ENCODE measurements around the gene PHF21A.

Gene PHF21A

DNA sequence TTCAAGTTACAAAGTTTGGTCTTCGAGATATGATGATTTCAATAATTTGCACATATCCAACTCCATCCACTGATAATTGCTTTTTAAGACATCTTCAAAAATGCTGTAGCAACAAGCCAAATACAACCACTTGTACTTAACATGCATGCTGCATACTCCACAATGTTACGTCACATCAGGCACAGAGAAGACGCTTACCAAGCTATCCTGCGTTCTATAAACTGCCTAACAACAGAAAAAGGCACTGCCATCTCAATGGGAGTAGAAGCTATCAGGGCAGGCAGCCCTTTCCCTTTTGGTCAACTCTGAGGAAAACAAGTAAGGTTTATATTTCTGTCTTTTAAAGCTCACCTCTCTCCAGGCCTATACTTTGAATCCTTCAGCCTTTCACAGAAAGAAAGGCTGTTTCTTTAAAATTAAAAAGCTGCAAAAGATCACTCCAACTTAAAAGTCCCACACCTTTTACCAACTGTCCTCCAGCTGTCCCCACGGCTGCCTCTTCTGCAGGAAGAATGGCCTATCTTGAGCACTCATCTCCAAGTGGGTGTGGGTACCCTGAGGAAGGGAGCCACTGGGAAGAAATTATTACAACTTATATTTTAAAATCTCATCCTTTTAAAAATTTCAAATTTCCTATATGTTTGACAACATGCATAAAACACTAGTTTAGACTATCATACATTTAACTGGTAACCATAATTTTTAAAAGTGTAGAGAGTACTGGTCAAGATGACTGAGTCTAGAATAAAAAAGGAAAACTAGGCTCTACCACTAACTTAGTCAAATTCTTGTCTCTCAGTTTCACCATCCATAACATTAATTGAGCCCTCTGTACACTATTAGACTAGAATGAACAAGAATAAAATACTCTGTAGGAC lies 14.5 kb downstream of the PHF21A start:
- H3K4me3 ChIP-seq (ENCODE audit: low read depth, low read length) = no peak overlapping the region
- TF ChIP-seq, protein P1, sequence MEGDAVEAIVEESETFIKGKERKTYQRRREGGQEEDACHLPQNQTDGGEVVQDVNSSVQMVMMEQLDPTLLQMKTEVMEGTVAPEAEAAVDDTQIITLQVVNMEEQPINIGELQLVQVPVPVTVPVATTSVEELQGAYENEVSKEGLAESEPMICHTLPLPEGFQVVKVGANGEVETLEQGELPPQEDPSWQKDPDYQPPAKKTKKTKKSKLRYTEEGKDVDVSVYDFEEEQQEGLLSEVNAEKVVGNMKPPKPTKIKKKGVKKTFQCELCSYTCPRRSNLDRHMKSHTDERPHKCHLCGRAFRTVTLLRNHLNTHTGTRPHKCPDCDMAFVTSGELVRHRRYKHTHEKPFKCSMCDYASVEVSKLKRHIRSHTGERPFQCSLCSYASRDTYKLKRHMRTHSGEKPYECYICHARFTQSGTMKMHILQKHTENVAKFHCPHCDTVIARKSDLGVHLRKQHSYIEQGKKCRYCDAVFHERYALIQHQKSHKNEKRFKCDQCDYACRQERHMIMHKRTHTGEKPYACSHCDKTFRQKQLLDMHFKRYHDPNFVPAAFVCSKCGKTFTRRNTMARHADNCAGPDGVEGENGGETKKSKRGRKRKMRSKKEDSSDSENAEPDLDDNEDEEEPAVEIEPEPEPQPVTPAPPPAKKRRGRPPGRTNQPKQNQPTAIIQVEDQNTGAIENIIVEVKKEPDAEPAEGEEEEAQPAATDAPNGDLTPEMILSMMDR (conservative IDR thresholded peaks at IDR 0.05; ENCODE audit: low read depth, low read length) = no peak

DNA sequence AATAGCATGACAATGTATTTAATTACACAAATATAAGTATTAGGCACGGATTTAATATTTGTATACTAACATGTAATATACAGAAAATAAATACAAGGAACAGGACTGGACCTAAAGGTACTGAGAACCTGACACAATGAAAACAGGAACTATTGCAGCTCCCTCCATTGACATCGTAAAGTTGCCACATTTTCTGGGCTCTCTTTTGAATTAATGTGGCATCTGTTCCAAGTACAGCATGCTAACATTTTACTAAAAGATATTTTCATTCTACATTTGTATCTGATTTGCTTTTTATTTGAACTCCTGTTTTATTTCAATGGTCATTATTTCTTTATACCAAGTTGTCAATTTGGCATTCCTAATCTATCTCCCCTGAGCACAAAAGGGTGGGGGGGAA lies 15.3 kb downstream of the PHF21A start:
- TF ChIP-seq, protein P1 (conservative IDR thresholded peaks at IDR 0.05; ENCODE audit: low read depth, low read length) = no peak
- no peak for DNase-seq (ENCODE audit: low read depth)
- no peak overlapping the region for H3K4me3 ChIP-seq (ENCODE audit: low read depth, low read length)

More for the DNA sequence above, 14.5 kb downstream of the PHF21A start:
- peak; percentile 49 for DNase-seq (ENCODE audit: low read depth)

DNA sequence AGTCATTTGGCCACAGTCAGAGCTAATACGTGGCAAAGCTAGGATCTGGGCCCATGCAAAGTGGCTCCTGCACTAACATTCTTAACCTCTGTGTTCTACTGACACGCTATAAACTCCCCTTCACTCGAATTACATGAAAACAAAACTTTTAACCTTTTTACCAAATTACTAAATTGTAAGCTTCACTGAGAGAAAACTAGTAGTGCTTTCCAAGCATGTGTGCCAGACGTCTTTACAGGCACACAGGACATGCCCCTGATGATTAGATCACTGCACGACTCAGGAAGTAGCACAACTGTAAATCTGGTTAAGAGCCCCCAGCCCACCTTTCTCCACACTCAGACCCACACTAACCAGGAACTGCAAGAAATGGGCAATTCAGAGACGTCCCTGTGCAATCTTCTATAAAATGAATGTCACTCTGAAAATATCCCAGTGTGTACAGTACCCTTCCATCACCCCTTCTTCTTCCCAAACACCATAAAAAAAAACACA lies 16.1 kb downstream of the PHF21A start:
- peak; percentile 23 for DNase-seq (ENCODE audit: low read depth)
- TF ChIP-seq, protein P1 (conservative IDR thresholded peaks at IDR 0.05; ENCODE audit: low read depth, low read length) = no peak
- no peak overlapping the region for H3K4me3 ChIP-seq (ENCODE audit: low read depth, low read length)

DNA sequence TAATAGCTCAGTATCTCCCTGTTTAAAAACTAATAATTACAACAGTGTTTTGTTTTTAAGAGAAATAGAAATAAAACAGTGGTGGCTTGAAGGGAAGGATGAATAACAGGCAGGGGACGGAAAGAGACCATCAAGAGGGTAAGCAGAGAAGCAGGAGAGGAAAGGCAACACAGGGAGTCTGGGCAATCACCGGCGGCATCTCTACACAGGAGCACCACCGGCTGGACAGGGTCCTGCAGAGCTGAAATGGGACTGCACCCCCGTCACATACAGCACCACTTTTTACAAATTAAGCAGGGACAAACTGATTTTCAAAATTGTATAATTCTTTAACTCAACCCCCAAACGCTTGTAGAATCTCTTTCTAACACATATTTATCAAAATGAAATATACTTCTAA lies 18.4 kb downstream of the PHF21A start:
- H3K4me3 ChIP-seq (ENCODE audit: low read depth, low read length) = no peak overlapping the region
- DNase-seq (ENCODE audit: low read depth) = peak; percentile 13
- TF ChIP-seq, protein P1 (conservative IDR thresholded peaks at IDR 0.05; ENCODE audit: low read depth, low read length) = peak; percentile 6

DNA sequence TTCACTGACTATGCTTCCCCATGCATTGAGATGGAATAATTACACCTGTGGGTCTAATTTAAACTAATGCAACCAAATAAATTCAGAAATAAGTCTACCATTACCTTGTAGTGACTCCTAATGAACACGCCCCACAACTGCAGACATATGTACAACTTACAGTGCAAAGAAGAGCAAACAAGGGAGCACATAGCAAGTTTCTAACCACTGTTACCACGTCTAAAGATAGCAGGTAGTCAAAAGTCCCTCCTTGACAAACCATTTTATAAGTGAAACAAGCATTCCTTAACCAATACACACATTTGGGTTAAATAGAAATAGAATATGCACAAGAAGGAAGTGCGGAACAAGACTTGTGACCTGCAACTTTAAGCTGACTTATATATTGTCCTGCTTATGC lies 20.6 kb downstream of the PHF21A start:
- TF ChIP-seq, protein P1 (conservative IDR thresholded peaks at IDR 0.05; ENCODE audit: low read depth, low read length) = no peak
- no peak overlapping the region for H3K4me3 ChIP-seq (ENCODE audit: low read depth, low read length)
- DNase-seq (ENCODE audit: low read depth) = no peak

DNA sequence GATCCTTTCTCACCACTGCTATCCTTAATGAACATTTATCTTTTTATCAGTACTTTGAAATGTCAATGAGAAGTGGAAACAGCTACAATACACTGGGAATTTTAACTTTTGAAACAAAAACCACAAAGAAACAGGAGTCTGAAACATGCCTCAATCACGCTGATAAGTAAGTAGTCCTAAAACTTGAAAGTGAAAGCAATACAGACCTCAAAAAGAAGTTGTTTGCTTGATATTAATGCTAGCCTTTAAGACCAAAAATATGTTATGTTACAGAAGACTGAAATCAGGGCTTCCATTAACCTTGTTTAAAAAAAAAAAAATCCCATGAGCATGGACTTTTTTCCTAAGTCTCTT lies 21.3 kb downstream of the PHF21A start:
- no peak overlapping the region for H3K4me3 ChIP-seq (ENCODE audit: low read depth, low read length)
- DNase-seq (ENCODE audit: low read depth) = peak; percentile 68
- TF ChIP-seq, protein P1 (conservative IDR thresholded peaks at IDR 0.05; ENCODE audit: low read depth, low read length) = no peak

DNA sequence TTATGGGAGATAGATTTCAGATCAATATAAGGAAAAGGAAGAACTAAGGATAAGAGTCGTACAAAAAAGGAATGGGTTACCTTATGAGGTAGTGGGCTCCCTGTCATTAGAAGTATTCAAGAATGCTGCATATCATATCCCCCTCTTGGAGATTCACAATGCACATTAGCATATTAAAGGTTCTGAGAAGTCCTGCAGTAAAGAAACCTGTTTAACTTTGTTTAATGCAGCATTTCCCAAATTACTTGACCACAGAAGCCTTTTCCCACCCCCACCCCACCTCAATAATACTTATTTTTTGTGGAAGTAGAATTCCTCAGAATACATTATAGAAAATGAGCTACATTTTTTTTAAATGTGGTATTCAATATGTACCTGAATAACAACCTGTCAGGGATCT lies 30.9 kb downstream of the PHF21A start:
- TF ChIP-seq, protein P1 (conservative IDR thresholded peaks at IDR 0.05; ENCODE audit: low read depth, low read length) = no peak
- H3K4me3 ChIP-seq (ENCODE audit: low read depth, low read length) = no peak overlapping the region
- DNase-seq (ENCODE audit: low read depth) = no peak

Data from choroid plexus epithelial cell (primary cell).